PC-9 (cell line): ENCODE results near the gene GANC.

Experiments
- EZH2 ChIP-seq: fragments of 200-600 bp; sonication (generic); IDR thresholded peaks from 2 replicates; pipeline ENCODE4 v1.8.0; 2017; ENCODE audit warnings: antibody characterized with exemption, low read depth
- TF ChIP-seq, protein P1 (sequence below): fragments of 200-600 bp; sonication (generic); conservative IDR thresholded peaks from 2 replicates; pipeline ENCODE4 v1.6.1; 2017; ENCODE audit warnings: mixed run types, antibody characterized with exemption, mild to moderate bottlenecking, moderate library complexity

GRCh38 chr15:42289166-42289565, 16.2 kb downstream of the GANC start:
- TF ChIP-seq, protein P1, sequence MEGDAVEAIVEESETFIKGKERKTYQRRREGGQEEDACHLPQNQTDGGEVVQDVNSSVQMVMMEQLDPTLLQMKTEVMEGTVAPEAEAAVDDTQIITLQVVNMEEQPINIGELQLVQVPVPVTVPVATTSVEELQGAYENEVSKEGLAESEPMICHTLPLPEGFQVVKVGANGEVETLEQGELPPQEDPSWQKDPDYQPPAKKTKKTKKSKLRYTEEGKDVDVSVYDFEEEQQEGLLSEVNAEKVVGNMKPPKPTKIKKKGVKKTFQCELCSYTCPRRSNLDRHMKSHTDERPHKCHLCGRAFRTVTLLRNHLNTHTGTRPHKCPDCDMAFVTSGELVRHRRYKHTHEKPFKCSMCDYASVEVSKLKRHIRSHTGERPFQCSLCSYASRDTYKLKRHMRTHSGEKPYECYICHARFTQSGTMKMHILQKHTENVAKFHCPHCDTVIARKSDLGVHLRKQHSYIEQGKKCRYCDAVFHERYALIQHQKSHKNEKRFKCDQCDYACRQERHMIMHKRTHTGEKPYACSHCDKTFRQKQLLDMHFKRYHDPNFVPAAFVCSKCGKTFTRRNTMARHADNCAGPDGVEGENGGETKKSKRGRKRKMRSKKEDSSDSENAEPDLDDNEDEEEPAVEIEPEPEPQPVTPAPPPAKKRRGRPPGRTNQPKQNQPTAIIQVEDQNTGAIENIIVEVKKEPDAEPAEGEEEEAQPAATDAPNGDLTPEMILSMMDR: no peak
- TF ChIP-seq EZH2: no peak
